AG10803 (cell line): Measurements from ENCODE around the gene PROM1.

Experiments used
- DNase-seq: peaks from one replicate; pipeline ENCODE4 v3.0.0; 2010; ENCODE audit warnings: low read depth
- H3K4me3 ChIP-seq: 2 replicates; pipeline ENCODE4 v1.5.1; 2011; ENCODE audit warnings: mild to moderate bottlenecking, low read length, control low read depth
- TF ChIP-seq, protein P1 (sequence below): conservative IDR thresholded peaks from 2 replicates; pipeline ENCODE4 v1.5.1; 2011; ENCODE audit warnings: mild to moderate bottlenecking, low read length, control low read depth, inconsistent platforms

PROM1 gene

DNA sequence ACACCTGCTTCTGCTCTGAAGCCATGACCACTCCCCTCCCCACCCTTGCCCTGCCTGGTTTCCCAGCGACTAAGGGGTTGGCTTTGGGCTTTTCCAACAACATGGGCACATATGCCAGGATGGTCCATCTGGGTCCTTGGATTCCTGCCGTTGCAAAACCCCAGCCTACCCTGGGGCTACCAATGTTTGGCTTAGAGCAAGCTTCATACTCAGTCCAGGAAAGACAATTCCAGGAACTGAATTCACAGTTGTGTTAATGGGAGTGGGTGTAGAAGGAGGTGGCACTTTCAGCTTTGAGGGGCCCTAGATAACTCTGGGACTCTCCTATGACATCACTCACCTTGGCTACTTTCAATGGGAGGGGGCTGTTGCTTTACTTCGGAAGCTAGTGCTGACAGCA is 154.3 kb downstream of the PROM1 start:
- TF ChIP-seq, protein P1, sequence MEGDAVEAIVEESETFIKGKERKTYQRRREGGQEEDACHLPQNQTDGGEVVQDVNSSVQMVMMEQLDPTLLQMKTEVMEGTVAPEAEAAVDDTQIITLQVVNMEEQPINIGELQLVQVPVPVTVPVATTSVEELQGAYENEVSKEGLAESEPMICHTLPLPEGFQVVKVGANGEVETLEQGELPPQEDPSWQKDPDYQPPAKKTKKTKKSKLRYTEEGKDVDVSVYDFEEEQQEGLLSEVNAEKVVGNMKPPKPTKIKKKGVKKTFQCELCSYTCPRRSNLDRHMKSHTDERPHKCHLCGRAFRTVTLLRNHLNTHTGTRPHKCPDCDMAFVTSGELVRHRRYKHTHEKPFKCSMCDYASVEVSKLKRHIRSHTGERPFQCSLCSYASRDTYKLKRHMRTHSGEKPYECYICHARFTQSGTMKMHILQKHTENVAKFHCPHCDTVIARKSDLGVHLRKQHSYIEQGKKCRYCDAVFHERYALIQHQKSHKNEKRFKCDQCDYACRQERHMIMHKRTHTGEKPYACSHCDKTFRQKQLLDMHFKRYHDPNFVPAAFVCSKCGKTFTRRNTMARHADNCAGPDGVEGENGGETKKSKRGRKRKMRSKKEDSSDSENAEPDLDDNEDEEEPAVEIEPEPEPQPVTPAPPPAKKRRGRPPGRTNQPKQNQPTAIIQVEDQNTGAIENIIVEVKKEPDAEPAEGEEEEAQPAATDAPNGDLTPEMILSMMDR: no peak
- no peak for DNase-seq
- no peak overlapping the region for H3K4me3 ChIP-seq

- no peak overlapping the region for H3K4me3 ChIP-seq
- no peak for DNase-seq
- TF ChIP-seq, protein P1: no peak
These were observed 154.9 kb downstream of the PROM1 start for GRCh38 chr4:15928883-15929282.

- TF ChIP-seq, protein P1: no peak
- no peak for DNase-seq
- H3K4me3 ChIP-seq: no peak overlapping the region
These were observed 157.3 kb downstream of the PROM1 start for GRCh38 chr4:15926486-15926885.

GRCh38 chr4:15925830-15926229 is 158.0 kb downstream of the PROM1 start:
- DNase-seq: no peak
- TF ChIP-seq, protein P1: no peak
- no peak overlapping the region for H3K4me3 ChIP-seq

- TF ChIP-seq, protein P1: no peak
- no peak for DNase-seq
- H3K4me3 ChIP-seq: no peak overlapping the region
These were observed 162.3 kb downstream of the PROM1 start for GRCh38 chr4:15921592-15921932.

GRCh38 chr4:15920723-15921591 is 162.9 kb downstream of the PROM1 start:
- no peak overlapping the region for H3K4me3 ChIP-seq
- peak; percentile 96 for DNase-seq

More at GRCh38 chr4:15920723-15921591, 162.9 kb downstream of the PROM1 start:
- TF ChIP-seq, protein P1: no peak
